NCI-H748 treated with DMSO at 0.1 percent for 48 hours (cell line): ENCODE results near the gene SLC22A5.
"Not testable (repeated sequence)": the region's sequence is repeated elsewhere in the genome, so short reads cannot be mapped to it uniquely, and the experiment has no call there.

Source experiments
- DNase-seq: peaks from one replicate; lab custom pipeline; 2025; lab: John Stamatoyannopoulos, UW

SLC22A5 gene

DNA sequence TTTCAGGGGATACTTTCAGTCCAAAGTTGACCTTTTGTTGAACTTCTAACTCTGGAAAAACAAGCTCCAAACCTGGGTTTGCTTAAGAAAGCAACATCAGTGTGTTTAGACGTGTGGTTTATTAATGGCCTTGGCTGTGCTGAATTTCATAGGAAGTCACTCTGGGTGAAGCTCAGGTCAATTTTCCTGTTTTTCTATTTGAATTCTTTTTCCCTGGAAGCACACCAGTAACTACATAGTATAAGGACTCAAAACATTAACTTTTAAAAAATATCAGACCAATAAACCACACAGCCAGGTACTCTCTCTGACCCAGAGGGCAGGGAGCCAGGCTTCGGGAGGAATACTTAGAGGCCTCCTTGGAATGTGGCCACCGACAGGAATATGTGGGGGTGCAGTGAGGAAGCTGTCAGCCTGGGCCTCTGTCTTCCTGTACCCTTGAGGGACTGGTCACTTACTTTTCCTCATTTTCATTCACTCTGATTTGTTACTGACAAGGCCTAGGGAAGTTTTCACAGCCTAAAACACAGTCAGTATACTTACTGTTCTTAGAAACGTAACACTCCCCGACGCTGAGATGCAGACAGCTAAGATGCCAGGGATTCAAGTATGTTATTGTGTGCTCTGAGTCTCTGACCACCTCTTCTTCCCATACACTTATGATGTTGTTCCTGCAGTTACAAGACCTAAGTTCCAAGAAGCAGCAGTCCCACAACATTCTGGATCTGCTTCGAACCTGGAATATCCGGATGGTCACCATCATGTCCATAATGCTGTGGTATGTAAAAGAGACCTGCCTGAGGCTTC, 18.9 kb downstream of the SLC22A5 start:
- DNase-seq: no peak

- no peak for DNase-seq
Observed at GRCh38 chr5:132389051-132389331, 19.5 kb downstream of the SLC22A5 start.

- no peak for DNase-seq
Observed at GRCh38 chr5:132389585-132390286, 20.2 kb downstream of the SLC22A5 start.

DNA sequence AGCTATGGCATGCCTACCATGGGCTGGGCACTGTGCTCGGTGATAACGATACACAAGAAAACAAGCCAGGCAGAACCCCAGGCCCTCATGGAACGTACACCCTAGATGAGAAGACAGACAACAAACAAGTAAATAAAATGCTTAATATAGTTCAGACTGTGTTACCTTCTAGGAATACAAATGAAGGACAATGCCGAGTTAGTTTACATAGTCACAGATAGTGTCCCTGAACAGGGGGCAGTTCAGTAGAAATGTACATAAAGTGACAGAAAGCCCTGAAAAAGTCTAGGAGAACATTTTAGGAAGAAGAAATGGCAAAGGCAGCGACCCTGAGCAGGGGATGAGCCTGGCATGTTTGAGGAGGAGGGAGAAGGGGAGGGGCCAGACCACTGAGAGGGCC, 21.7 kb downstream of the SLC22A5 start:
- no peak for DNase-seq

DNA sequence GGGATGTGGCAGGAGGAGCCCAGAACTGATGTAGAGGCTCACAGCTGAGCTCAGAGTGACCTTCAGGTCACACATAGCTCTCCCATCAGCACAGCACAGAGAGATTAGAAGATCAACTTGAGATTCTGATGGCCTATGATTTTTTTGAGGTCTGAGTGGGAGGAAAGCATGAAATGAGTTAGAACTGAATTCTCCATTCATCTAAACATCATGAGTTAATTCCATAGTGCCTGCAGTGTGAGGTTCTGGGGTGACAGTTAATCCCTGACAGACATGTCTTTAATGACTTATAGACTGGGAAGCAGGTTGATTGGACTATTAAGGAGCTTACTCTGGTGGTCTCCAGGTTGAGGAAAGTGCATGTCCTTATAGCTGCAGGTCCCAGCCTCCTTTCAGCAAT, 22.4 kb downstream of the SLC22A5 start:
- DNase-seq: no peak

GRCh38 chr5:132392411-132392810, 22.9 kb downstream of the SLC22A5 start:
- DNase-seq: no peak

- no peak for DNase-seq
Observed at GRCh38 chr5:132392978-132393825, 23.7 kb downstream of the SLC22A5 start.

DNA sequence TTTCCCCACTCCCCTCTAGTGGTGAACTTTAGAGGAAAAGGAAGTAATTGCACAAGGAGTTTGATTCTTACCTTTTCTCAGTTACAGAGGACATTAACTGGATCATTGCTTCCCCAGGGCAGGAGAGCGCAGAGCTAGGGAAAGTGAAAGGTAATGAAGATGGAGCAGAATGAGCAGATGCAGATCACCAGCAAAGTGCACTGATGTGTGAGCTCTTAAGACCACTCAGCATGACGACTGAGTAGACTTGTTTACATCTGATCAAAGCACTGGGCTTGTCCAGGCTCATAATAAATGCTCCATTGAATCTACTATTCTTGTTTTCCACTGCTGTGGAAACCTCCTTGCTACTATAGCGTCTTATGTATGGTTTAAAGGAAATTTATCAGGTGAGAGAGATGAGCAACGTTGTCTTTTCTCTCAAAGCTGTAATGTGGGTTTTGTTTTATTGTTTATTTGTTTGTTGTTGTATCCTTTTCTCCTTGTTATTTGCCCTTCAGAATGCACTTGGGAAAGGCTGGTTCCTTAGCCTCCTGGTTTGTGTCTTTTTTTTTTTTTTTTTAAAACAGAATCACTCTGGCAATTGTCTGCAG, 25.3 kb downstream of the SLC22A5 start:
- no peak for DNase-seq

GRCh38 chr5:132396589-132397031, 27.1 kb downstream of the SLC22A5 start:
- DNase-seq: no peak

- DNase-seq: no peak
Observed at GRCh38 chr5:132397224-132397623, 27.7 kb downstream of the SLC22A5 start.

DNA sequence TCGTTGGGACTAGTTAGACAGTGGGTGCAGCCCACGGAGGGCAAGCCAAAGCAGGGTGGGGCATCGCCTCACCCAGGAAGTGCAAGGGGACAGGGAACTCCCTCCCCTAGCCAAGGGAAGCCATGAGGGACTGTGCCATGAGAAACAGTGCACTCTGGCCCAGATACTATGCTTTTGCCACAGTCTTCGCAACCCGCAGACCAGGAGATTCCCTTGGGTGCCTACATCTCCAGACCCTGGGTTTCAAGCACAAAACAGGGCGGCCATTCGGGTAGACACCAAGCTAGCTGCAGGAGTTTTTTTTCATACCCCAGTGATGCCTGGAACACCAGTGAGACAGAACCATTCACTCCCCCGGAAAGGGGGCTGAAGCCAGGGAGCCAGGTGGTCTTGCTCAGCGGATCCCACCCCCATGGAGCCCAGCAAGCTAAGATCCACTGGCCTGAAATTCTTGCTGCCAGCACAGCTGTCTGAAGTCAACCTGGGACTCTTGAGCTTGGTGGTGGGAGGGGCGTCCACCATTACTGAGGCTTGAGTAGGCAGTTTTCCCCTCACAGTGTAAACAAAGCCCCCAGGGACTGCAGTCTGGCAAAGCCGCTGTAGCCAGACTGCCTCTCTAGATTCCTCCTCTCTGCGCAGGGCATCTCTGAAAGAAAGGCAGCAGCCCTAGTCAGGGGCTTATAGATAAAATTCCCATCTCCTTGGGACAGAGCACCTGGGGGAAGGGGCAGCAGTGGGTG, 28.6 kb downstream of the SLC22A5 start:
- DNase-seq: not testable (repeated sequence)

- DNase-seq: not testable (repeated sequence)
Observed at GRCh38 chr5:132404041-132404440, 34.5 kb downstream of the SLC22A5 start.

GRCh38 chr5:132405646-132406045, 36.1 kb downstream of the SLC22A5 start:
- no peak for DNase-seq

- no peak for DNase-seq
Observed at GRCh38 chr5:132406144-132406783, 36.8 kb downstream of the SLC22A5 start.

- no peak for DNase-seq
Observed at GRCh38 chr5:132407970-132408369, 38.5 kb downstream of the SLC22A5 start.

GRCh38 chr5:132408456-132408855, 38.9 kb downstream of the SLC22A5 start:
- no peak for DNase-seq

- no peak for DNase-seq
Observed at GRCh38 chr5:132408965-132409364, 39.5 kb downstream of the SLC22A5 start.

GRCh38 chr5:132410451-132411303, 41.2 kb downstream of the SLC22A5 start:
- DNase-seq: peak; percentile 54

DNA sequence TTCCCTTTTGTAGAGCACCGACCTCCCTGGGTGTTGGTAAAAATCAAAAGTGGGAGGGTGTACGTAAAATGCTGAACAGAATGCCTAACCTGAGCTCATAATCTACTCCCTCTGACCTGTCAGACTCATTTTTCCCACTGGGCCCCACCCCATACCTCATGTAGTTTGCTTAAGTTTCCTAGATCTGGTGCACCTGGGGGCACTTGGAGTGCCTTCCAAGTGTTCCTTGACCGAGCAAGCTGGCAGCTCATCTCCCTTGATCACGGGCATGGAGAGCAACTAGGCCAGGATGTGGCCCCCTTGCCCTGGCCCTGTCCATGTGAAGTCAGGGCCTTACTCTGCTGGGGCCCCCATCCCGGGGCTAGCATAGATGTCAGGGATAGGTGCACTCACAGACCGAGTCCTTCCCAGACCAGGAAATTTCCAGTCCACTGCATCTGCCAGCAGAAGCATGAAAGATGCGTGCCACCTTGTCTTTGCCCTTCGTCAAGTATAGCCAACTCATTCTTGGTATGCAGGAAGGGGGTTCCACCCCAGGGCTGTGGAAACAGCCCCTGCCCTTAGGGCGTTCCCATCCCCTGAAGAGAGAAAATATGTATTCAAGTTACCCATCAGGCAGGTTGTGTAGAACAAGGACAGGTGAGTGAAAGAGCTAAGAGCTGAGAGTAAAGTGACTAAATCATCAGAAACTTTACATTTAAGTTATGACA, 41.9 kb downstream of the SLC22A5 start:
- no peak for DNase-seq
